ENCODE data around the gene BANK1. TPM values are rescaled to one million over a fixed set of nuclear protein-coding genes. Genes with fewer than 3 reads are reported as not detected.

Gene BANK1
- total RNA-seq, 1 donor, result 1.3 TPM

GRCh38 chr4:101993842-101994775 is 203.6 kb downstream of the BANK1 start:
- no peak for DNase-seq (ENCODE audit: low read depth in 2 of 3, low spot score in 2 of 3)

- DNase-seq (ENCODE audit: low read depth in 2 of 3, low spot score in 2 of 3), result no peak
These were observed 217.5 kb downstream of the BANK1 start for GRCh38 chr4:102007959-102008425.

- DNase-seq (ENCODE audit: low read depth in 2 of 3, low spot score in 2 of 3), result no peak
These were observed 218.2 kb downstream of the BANK1 start for GRCh38 chr4:102008711-102009110.

- DNase-seq (ENCODE audit: low read depth in 2 of 3, low spot score in 2 of 3), result no peak
These were observed 231.8 kb downstream of the BANK1 start for GRCh38 chr4:102022343-102022742.

GRCh38 chr4:102027961-102028360 is 237.4 kb downstream of the BANK1 start:
- DNase-seq (ENCODE audit: low read depth in 2 of 3, low spot score in 2 of 3), result no peak

- no peak for DNase-seq (ENCODE audit: low read depth in 2 of 3, low spot score in 2 of 3)
These were observed 240.9 kb downstream of the BANK1 start for GRCh38 chr4:102031406-102031805.

GRCh38 chr4:102036016-102036415 is 245.5 kb downstream of the BANK1 start:
- no peak for DNase-seq (ENCODE audit: low read depth in 2 of 3, low spot score in 2 of 3)

- DNase-seq (ENCODE audit: low read depth in 2 of 3, low spot score in 2 of 3), result no peak
These were observed 246.3 kb downstream of the BANK1 start for GRCh38 chr4:102036619-102037376.

- DNase-seq (ENCODE audit: low read depth in 2 of 3, low spot score in 2 of 3), result no peak
These were observed 247.0 kb downstream of the BANK1 start for GRCh38 chr4:102037566-102037965.

GRCh38 chr4:102042871-102043802 is 252.6 kb downstream of the BANK1 start:
- DNase-seq (ENCODE audit: low read depth in 2 of 3, low spot score in 2 of 3), result no peak

GRCh38 chr4:102047616-102048015 is 257.1 kb downstream of the BANK1 start:
- DNase-seq (ENCODE audit: low read depth in 2 of 3, low spot score in 2 of 3), result no peak

- no peak for DNase-seq (ENCODE audit: low read depth in 2 of 3, low spot score in 2 of 3)
These were observed 265.3 kb downstream of the BANK1 start for GRCh38 chr4:102055805-102056204.

- DNase-seq (ENCODE audit: low read depth in 2 of 3, low spot score in 2 of 3), result no peak
These were observed 266.6 kb downstream of the BANK1 start for GRCh38 chr4:102057122-102057521.

- DNase-seq (ENCODE audit: low read depth in 2 of 3, low spot score in 2 of 3), result no peak
These were observed 270.6 kb downstream of the BANK1 start for GRCh38 chr4:102061133-102061532.

GRCh38 chr4:102064747-102065442 is 274.4 kb downstream of the BANK1 start:
- no peak for DNase-seq (ENCODE audit: low read depth in 2 of 3, low spot score in 2 of 3)

GRCh38 chr4:102076622-102077021 is 286.1 kb downstream of the BANK1 start:
- no peak for DNase-seq (ENCODE audit: low read depth in 2 of 3, low spot score in 2 of 3)

GRCh38 chr4:102080184-102080583 is 289.7 kb downstream of the BANK1 start:
- no peak for DNase-seq (ENCODE audit: low read depth in 2 of 3, low spot score in 2 of 3)

- DNase-seq (ENCODE audit: low read depth in 2 of 3, low spot score in 2 of 3), result no peak
These were observed 299.5 kb downstream of the BANK1 start for GRCh38 chr4:102089850-102090621.

GRCh38 chr4:102091656-102092055 is 301.1 kb downstream of the BANK1 start:
- no peak for DNase-seq (ENCODE audit: low read depth in 2 of 3, low spot score in 2 of 3)

All from hematopoietic multipotent progenitor cell (in vitro differentiated cells).